Measurements from ENCODE around the gene C1QTNF8. TPM values are rescaled to one million over a fixed set of nuclear protein-coding genes. Genes with fewer than 3 reads are reported as not detected.

Gene C1QTNF8, protein sequence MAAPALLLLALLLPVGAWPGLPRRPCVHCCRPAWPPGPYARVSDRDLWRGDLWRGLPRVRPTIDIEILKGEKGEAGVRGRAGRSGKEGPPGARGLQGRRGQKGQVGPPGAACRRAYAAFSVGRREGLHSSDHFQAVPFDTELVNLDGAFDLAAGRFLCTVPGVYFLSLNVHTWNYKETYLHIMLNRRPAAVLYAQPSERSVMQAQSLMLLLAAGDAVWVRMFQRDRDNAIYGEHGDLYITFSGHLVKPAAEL
- polyA plus RNA-seq (ENCODE audit: insufficient read length in 3 of 3): not detected

DNA sequence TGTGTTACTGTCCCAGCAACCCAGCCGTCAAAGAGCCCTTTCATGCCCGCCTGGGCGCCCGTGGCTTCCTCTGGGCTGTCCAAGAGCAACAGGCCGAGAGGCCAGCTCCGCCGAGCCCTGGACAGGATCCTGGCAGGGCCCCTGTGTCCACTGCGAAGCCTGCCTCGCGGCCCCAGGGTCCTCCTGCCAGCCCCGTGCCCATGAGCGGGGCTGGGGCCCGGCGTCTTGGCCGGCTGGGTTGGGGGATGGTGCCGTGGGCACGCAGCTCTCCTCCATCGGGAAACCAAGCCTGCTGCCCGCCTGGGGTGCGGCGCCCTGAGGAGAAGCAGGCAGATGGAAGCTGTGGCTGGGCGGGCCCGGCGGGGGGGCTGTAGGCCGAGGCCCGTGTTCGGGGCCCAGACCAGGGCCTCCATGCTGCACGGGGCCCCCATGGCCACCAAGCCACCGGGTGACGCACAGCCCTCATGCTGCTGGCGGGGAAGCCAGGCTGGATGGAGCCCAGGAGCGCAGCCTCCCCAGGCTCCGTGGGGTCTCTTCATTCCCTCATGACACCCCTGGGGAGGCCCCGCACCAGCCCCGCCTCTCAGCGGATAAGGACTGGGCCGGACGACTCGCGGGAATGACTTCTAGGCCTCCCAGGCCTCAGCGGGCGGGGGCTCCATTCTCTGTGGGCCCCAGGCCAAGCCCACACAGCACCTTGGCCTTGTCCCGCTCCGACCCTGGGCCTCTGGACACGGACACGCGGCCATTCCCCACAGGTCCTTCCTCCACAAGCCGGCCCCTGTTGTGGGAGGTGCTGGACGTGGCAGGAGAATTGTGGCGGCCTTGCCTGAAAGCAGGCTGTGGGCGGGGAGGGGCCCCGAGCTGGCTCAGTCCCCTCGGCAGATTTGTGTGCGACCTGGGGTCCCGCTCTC lies at the start of gene C1QTNF8:
Gene C1QTNF8, minus strand, starts transcription at position 76 of the 914 bp plus-strand sequence. CDS start 1,322 bp downstream, outside the sequence.
- no peak for DNase-seq (ENCODE audit: low read depth in 3 of 3, low spot score in 2 of 3)

DNA sequence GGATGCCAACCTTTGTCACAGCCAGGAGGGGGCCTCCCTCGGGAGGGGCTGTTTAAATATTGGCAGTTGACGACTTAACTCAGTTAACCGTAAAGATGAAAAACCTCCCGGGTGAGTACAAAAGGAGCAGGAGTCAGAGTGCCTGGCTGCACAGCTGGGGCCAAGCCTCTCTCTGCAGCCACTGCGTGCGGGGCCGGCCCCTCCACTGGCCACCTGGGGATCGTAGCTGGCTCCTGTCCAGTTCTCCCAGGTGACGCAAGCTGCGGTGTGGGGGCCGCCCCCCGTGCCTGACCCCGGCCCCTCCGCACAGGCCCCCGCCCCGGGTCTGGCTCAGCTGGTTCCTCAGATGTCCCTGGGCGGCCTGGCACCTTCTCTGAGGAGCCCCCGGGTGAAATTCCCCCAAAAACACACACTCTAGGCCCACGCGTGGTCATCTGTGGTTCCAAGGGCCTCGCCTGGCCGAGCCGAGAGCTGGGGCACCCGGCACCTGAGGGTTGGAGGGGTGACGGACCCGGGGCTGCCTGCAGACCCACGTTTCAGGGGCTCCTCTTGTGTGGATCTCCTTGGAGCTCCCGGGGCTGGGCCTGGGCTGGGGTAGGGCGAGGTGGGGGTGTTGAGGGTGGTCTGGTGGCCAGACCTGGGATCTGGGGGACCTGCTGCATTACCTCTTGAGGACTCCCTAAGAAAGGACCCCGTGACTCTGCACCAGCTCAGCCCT lies 49.5 kb upstream of the C1QTNF8 start:
- no peak for DNase-seq (ENCODE audit: low read depth in 3 of 3, low spot score in 2 of 3)

DNA sequence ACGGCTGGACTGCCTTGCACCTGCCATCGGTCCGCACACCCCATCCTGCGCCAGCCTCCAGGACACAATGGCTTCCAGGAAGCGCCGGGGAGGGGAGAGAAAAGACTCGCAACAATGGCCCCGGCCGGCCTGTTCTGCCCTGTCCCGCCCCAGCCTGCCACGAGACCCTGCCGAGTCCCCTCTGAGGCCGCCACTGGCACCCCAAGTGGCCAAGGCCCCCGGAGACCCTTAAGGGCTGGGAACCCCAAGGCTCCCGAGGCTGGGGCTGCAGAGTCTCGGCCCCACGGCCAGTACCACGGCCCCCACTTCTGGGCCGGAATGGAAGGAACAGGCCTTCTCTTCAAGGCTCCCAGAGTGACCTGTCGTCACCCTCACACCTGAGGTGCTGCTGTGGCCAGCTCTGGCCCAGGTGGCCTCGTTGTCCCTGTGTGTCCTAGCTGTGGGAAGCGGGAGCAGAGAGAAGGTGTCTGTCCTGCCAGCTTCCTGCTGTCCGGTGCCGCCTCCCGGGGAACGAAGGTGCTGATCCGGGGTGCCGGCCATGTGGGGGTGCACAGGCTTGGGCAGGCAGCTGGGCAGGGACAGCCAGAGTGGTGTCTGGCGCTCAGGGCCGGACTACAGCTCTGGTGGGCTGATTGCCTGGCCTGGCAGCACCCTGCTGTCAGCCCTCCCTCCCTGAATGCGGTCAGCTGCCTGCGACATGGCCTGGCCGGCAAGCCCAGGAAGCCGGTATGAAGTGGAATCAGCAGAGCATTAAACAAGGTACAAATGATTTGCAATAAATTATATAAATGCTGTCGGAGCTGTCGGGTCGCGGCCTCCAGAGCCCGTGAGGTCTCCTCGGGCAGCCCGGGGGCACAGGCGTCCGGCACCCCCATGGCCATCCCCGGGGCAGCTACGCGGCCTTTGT lies 48.7 kb upstream of the C1QTNF8 start:
- no peak for DNase-seq (ENCODE audit: low read depth in 3 of 3, low spot score in 2 of 3)

DNA sequence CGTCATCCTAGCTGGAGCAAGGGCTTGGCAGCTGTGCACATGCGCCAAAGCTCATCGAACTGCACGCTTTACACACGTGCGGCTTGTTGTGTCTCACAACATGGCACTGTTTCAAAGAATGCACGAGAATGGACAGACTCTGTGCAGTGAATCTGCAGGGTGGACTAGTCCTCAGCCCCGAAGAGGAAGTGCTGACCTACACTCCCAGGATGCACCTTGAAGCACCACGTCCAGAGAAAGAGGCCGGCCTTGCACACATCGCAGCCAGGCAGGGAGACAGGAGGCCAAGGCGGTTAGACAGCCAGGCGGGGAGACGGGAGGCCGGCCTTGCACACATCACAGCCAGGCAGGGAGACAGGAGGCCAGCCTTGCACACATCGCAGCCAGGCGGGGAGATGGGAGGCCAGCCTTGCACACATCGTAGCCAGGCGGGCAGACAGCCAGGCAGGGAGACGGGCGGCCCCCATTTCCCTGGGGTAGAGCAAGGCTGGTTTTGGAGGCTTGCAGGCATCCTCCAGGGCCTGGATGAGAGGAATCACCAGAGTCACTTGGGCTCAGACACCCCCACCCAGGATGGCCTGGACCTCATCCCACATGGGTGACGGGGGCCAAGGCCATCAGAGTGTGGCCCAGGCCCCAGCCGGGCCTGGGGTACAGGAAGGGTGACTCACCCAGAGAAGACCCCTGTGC lies 47.9 kb upstream of the C1QTNF8 start:
- DNase-seq (ENCODE audit: low read depth in 3 of 3, low spot score in 2 of 3): no peak

DNA sequence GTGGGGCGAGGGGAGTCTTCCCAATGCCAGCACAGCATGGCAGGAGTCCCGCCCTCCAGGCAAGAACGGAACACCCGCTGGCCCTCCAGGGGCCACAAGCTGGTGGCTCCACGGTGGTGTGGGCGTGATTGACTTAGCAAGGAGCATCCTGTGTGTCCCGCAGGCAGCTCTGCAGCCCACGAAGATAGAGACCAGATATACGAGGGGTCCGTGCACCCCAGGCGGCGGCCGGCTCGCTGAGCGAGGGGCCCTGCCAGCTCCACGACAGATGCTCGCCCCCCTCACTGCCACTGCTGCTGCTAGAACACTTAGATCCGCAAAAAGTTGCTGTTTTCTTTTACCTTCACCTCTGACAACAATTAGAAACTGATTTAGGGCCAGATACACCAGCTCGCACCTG lies 46.9 kb upstream of the C1QTNF8 start:
- no peak for DNase-seq (ENCODE audit: low read depth in 3 of 3, low spot score in 2 of 3)

DNA sequence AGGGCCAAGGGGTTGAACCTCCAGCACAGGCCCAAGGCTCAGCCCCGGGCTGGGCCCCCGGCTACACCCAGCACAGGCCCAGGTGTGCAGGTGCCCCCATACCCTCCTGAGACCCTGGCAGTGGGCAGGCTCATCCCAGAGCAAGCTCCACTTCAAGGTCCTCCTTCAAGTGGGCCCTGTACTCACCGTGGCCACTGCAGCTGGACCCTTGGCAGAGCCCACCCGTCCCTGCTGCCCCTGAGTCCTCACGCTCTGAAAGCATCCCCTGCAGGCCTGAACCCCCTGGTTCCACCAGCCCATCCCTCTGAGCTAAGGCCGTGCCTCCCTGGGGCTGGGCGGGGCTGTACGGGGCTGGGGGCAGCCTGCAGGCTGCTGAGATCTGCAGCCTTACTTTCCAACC lies 45.7 kb upstream of the C1QTNF8 start:
- no peak for DNase-seq (ENCODE audit: low read depth in 3 of 3, low spot score in 2 of 3)

DNA sequence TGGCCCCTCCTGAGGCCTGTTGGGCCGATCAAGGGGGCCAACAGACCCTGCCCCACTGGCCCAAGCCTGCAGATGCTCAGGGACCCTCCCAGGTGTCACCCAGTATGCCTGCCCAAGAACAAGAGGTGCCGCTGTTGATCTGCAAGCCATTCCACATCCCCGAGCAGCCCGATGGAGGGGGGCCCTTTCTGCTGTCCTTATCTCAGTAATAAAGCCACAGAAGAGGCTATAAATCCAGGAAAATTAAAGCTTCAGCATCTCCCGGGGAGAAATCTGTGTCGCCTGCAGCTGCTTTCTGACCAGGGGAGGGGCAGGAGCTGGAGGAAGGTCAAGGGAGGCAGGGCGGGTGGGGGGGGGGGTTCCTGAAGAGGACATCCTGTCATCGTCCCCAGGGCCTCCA lies 45.1 kb upstream of the C1QTNF8 start:
- no peak for DNase-seq (ENCODE audit: low read depth in 3 of 3, low spot score in 2 of 3)

DNA sequence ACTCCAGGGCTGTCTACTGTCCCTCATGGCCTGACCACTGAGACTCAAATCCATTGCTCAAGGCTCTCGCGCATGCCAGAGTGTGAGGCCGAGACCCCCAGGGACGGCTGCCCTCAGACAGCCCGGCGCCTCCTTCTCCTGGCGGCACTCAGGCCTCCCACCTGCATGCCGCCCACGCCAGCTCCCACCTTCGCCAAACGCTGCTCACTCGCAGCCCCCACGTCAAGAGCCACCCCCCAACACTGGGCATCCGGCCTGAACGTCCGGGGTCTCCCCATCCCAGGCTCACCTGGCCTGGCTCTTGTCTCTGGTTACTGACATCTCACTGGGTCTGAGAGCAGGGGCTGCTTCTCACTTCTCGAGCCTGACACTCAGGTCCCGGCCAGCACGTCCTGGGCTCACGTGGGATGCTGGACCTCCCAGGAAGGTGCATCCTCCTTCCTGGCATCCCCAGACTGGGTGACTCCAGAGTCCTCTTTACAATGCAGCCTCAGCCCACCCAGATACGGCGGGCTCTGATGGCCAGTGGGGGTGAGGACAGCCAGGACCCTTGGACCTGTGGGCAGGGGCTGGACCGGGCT lies 44.6 kb upstream of the C1QTNF8 start:
- no peak for DNase-seq (ENCODE audit: low read depth in 3 of 3, low spot score in 2 of 3)

DNA sequence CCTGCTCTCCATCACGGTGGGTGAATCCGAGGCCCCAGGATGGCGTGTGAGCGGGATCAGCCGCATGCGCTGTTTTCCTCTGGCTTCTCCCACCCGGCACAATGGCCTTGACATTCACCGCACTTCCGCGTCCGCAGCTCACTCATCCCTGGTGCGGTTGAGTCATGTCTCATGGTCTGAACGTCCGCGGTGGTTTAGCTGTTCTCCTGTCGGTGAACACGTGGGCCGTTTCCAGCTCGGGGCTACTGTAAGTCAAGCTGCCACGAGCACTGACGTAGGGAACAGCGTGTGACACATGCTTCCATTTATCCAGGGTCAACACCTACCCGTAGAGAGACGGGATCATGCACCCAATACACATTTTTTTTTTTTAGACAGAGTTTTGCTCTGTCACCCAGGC lies 41.6 kb upstream of the C1QTNF8 start:
- no peak for DNase-seq (ENCODE audit: low read depth in 3 of 3, low spot score in 2 of 3)

DNA sequence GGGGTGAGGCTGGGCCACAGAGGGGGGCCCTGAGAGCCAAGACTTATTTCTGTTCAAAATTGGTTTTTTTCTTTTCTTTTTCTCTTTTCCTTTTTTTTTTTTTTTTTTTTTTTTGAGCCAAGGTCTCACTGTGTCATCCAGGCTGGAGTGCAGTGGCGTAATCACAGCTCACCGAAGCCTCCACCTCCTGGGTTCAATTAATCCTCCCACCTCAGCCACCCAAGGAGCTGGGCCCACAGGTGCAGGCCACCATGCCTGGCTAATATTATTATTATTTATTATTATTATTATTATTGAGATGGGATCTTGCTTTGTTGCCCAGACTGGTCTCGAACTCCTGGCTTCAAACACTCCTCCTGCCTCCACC lies 39.4 kb upstream of the C1QTNF8 start:
- no peak for DNase-seq (ENCODE audit: low read depth in 3 of 3, low spot score in 2 of 3)

DNA sequence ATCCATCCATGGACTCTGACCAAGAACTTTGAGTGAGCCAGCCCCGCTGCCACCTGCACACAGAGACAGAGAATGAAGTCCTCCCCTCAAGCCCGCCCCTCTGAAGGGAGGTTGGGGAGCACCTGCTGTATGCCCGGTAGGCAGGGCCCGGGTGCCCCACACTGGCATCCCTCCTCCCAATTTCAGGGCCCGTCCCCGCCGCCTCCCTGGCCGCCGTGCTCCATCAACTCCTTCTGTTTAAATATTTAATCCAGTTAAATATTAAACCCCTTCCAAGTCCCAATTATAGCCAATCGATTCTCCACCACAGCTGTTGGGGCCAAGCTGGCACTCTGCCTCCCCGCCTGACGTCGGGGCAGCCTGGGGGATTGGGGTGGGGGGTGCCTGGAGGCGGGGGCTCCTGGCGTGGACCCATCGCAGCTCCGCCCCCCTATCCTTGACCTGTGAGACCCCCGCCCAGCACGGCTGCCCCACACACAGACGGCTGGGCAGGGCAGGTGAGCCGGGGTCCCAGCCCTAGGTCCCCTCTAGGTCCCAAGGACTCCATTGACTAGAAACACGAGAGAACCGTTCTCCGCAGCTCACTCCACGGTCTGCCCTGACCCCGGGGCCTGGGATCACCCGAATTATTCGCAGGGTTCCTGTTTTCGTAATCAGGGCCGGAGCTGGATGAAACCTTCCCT lies 38.9 kb upstream of the C1QTNF8 start:
- no peak for DNase-seq (ENCODE audit: low read depth in 3 of 3, low spot score in 2 of 3)

DNA sequence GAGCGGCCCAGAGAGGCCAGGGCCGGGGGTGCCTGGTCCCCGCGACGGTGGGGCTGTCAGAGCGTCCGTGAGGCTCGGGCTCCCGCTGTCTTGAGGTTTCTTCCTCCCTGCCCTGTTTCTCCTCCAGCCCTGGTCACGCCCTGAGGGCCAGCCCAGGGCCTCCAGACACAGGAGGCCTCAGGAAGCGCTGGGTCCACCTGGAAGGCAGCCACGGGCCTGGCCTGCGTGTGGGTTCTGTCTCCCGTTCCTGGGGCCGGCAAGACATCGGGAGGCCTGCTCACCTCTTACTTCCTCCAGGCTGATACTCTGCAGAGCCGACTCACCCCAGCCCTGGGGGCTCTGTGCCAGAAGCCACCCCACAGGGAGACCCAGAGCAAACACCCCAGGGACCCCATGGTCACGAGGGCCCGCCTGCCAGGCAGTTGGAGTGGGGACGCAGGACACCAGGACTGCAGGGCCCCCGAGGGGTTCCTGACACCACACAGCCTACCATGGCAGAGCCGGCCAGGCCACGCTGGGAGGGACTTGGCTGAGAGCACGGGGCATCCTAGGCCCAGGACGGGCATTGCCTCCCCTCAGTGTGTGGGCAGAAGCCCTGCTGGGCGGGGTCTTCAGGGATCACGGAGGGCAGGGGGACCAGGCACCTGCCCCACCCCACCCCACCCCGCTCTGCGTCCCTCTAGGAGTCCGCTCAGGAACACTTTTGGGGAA lies 37.9 kb upstream of the C1QTNF8 start:
- DNase-seq (ENCODE audit: low read depth in 3 of 3, low spot score in 2 of 3): no peak

DNA sequence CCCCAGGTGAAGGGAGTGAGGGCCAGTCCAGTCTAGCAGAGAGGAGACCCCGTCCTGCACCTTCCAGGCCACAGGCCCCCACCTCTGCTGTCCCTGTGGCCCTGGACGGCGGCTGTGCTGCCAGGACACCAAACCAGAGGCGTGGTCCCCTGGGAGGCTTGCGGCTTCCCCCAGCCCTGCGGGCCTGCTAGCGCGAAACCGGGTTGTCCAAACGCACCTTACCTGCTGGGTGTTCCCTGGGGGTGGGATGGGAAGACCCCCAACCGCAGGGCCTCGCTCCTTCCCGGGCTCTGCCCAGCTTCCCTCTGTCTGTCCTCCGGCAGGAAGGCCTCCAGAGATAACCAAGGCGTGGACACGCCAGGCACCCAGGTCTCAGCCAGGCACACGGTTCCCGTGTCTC lies 37.2 kb upstream of the C1QTNF8 start:
- DNase-seq (ENCODE audit: low read depth in 3 of 3, low spot score in 2 of 3): no peak

DNA sequence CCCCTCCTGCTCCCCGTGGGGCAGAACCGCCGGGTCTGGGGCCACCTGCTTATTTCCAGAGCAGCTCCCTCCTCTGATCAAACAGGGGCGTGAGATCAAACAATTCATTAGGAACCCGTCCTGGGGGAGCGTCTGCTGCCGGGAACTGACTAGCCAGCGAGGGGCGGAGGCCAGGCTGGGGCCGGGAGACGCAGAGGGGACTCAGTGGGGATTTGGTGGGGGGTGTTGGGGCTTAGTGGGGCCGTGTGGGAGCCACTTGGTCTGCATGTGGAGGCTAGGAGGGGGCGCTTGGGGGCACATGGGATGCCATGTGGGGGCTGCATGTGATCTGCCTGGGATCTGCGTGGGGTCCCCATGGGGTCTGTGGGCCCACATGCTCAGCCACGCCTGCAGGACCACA lies 36.4 kb upstream of the C1QTNF8 start:
- DNase-seq (ENCODE audit: low read depth in 3 of 3, low spot score in 2 of 3): no peak

DNA sequence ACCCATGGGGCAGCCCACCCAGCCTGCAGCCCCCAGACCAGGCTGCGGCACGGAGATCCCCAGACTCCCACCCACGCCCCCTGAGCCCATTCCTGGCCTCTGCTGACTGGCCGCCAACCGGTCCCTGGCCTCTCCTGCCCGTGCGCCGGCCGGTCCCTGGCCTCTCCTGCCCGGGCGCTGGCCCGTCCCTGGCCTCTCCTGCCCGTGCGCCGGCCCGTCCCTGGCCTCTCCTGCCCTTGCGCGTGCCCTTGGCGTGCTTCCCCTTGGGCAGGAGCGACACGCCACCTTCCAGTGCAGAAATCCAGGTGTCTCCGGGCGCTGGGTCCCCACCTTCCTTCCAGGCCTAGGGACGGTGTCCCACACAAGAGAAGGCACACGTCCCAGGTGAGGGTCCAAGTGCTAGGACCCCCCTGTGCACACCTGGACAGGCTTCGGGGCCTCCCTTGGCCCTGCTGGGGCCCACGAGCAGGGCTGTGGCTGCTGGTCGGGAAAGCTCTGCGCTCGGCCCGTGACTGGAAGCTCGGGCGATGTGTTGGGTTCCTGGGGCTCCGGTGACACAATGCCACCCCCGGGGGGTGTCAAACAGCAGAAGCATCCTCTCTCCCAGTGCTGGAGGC lies 35.4 kb upstream of the C1QTNF8 start:
- no peak for DNase-seq (ENCODE audit: low read depth in 3 of 3, low spot score in 2 of 3)

DNA sequence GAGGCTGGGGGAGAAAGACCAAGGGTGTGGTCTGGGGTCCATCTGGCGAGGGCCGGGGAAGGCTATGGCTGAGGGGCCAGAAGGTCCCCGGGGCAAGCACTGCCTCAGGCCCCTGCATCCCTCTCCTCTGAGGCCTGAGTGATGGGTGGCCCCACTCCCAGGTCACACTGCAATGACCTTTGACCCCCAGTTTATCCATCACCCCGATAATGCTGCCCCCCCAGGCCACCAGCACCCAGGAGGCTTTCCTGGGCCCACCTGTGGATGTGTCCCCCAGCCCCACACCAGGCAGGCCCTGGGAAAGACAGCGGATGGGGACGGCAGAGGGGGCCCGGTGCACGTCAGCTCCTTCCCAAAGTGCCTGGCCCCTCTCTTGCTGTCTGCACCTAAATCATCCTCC lies 34.3 kb upstream of the C1QTNF8 start:
- no peak for DNase-seq (ENCODE audit: low read depth in 3 of 3, low spot score in 2 of 3)

DNA sequence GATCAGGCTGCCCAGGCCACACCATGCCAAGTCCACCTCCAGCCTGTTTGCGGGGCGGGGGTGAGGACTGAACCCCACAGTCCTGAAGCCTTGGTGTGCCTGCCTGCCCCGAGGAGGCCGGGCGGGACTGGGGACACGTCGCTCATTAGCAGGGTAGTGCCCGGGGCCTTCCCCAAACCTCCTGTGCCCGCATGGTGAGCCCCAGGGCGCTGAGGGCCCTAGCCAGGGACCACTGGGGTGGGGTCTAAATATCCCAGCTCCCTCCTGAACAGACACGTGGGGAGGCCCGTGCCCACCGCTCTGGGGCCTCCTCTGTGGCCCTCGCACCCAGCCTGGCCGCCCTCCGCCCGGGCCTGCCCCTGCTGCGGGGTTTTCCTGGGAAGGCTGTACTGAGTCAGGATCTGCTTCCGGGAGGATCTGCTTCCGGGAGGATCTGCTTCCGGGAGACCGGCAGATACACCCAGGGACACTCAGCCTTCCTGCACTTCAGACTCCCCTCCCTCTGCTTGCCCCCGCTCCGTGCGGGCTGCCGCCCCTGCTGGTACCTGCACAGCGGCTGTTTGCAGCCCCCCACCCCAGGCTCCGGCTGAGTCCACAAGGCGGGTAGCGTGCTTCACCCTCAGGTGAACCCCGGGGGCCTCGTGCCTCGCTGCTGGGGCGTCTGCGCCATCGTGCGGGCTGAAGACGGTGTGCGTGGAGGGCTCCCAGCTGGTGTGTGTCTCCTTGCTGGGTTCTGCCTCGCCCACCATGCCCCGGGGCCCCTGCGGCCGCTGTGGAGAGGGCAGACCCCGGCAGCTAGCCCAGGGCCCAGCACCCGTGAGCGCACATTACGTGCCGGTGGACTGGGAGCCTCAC lies 33.3 kb upstream of the C1QTNF8 start:
- DNase-seq (ENCODE audit: low read depth in 3 of 3, low spot score in 2 of 3): no peak
